HG03108 (cell line): ENCODE measurements around the gene CADPS2.
"Not testable (repeated sequence)": the region's sequence is repeated elsewhere in the genome, so short reads cannot be mapped to it uniquely, and the experiment has no call there.

Experiments used
- ATAC-seq: cut with Tn5 transposase; IDR thresholded peaks from one replicate; pipeline ENCODE4 v1.9.1; 2021; ENCODE audit warnings: moderate library complexity; ENCODE audit not compliant: unreplicated experiment

The CADPS2 gene

DNA sequence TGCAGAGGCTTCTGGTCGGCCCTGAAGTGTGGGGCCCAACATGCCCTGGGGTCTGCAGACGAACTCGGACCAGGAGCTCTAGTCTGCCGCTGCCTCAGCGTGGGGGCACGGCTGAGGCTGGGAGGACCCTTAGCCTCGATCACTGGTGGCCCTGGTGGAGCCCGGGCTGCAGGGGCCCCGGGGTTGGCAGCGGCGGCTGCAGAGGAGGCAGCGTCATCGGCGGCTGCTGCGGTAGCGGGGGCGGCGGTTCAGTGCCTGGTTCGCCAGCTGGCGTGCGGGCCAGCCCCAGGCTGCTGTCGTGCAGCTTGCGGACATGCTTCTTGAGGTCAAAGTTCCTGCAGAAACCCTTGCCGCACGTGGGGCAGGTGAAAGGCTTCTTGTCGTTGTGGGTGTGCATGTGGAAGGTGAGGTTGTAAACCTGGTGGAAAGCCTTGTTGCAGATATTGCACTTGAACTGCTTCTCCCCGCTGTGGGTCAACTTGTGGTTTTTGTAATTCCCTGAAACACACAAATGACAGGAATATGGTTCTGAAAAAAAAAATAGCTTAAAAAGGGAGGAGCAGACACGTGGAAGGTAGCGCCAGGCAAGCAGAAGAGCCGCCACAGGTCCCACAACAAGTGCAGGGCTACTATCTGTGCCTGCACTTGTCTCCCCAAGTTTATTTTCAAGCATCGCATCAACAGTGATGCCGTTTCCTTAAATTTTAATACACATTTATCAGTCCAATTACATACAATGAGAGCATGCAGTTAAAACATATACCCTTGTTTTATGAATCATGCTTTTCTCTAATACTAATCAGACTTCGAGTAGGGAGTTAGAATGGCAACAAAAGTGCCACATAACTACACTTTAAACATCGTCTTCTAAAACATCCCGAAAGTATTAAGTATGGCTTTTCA is 584.2 kb downstream of the CADPS2 start:
- no peak for ATAC-seq

DNA sequence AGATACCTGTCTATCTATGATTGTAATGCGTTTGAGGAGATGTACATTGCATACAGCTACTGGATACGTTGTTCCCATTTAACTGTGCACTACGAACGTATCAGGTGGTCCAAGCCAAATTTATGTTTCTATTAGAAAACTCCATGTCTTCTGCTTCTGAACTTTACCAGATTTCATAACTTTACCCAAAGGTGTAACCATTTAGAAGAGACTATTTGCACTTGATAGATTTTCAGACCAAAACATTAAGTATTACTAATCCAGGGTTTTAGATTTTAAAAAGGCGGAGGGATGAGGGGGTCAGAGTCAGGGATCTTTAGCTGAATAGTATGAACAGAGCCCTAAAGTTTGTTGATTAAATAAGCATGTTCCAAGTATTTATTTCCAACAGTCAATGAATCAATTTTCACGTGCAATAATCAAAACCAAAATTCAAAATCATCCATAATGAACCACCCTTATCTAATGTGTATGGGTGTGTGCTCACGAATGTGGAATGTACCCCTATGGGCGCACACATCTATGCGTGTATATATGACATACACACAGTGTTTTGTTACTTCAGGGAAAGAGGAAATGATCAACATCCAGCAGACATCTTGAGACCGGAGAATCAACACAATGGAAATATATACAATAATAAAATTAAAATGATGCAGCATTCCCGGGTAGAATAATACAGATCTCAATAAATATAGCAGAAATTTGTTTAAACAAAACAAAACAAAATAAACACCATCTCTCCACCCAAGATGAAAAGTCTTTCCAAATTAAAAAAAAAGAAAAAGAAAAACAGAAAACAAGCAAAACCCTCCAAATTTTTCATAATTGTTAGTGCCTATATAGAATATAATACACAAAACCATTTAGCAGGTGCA is 585.1 kb downstream of the CADPS2 start:
- no peak for ATAC-seq

DNA sequence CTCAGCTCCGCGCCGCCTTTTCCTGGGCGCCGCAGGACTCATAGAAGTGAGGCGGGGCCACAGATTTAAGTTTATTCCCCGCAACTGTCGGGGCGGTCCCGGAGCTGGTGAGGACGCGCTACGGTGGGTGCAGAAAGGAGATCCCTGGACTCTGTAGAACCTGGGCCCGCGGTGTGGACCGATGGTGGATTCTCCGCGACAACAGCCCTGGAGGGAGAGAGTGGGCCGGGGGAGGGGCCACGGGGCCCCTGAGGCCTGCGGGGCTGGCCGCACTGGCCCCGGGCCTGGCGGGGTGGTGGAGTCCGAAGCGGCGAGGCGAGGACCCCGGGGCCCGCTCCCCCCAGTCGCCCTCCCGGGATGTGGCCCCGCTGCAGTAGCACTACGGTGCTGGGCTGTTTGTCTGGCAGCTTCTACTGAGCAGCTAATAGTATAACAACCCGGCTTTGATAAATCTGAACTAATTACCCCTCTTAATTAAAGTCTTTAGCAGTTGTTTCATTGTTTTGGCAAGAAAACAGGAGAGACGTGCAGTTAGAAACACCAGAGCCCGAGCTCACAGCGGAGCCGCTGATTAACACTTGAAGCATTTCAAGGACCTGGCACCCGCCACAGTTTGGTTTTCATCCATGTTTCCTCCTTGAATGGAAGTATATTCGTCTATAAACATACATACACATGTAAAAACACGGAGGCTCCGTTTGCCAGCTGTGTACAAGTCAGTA is 585.9 kb downstream of the CADPS2 start:
- no peak for ATAC-seq

- no peak for ATAC-seq
Observed at GRCh38 chr7:122299624-122300210, 586.5 kb downstream of the CADPS2 start.

DNA sequence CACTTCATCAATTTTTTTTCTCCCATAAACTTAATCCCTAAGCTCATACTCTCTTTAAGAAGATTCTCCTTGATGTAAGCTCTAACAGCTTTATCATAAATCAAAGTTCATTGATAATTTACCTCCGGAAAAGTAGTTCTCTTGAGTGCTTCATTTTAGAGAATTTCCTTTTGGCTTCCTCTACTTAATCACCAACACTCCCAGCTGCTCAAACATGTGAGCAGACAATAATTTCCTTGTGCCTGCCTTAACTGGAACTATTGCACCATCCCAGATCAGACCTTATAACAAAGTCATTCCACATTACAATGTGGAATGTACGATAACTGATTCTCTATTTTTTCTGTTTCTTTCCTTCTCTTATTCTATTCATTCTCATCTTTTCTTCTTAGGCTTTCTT is 587.6 kb downstream of the CADPS2 start:
- no peak for ATAC-seq

DNA sequence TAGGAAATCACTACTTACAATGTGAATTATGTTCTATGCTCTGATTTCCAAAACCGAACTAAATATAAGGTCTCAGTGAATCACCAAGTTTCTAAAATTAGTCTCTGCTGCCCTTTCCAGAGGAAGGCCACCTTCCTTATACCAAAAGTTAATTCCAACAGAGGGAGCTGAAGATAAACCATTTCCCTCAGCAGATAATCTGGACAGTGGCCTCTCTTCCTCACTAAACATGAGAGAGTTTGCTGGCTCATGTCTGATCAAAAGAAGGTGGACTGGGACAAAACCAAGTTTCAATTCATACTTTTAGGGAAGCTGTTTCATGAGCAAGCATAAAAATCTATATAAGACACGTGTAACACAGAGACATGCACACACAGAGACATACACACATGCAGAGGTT is 588.1 kb downstream of the CADPS2 start:
- ATAC-seq: no peak

GRCh38 chr7:122291189-122291588 is 595.1 kb downstream of the CADPS2 start:
- ATAC-seq: no peak

DNA sequence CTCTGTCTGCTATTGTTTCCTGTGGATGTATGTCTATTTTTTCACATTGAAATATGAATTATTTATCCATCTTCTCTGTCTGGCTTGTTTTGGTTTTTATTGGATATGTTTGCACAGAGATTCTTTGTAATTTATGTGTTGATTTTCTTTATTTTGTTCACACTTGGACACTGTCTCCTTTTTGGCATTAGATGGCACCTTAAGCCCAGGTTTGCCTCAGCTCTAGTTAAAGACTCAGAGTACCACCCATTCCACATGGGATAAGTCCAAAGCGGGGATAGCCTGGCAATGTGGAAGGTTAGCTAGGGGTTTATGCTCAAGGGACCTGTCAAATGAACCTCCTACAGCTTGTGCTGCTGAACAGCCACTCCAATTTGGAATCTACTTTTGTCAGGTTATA is 595.8 kb downstream of the CADPS2 start:
- no peak for ATAC-seq

GRCh38 chr7:122289426-122289825 is 596.8 kb downstream of the CADPS2 start:
- no peak for ATAC-seq

DNA sequence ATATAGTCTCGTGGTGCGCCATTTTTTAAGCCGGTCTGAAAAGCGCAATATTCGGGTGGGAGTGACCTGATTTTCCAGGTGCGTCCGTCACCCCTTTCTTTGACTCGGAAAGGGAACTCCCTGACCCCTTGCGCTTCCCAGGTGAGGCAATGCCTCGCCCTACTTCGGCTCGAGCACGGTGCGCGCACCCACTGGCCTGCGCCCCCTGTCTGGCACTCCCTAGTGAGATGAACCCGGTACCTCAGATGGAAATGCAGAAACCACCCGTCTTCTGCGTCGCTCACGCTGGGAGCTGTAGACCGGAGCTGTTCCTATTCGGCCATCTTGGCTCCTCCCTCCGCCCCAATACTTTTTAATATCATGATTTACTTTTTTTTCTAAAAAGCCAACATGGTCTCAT is 601.7 kb downstream of the CADPS2 start:
- ATAC-seq: not testable (repeated sequence)

- no peak for ATAC-seq
Observed at GRCh38 chr7:122273117-122273516, 613.1 kb downstream of the CADPS2 start.

GRCh38 chr7:122269241-122269640 is 617.0 kb downstream of the CADPS2 start:
- ATAC-seq: no peak
